NCI-H524 treated with DMSO at 0.1 percent for 48 hours (cell line): ENCODE measurements around the gene SPIRE1.

ENCODE experiments used
- DNase-seq: peaks from one replicate; lab custom pipeline; 2025; lab: John Stamatoyannopoulos, UW

SPIRE1 gene

DNA sequence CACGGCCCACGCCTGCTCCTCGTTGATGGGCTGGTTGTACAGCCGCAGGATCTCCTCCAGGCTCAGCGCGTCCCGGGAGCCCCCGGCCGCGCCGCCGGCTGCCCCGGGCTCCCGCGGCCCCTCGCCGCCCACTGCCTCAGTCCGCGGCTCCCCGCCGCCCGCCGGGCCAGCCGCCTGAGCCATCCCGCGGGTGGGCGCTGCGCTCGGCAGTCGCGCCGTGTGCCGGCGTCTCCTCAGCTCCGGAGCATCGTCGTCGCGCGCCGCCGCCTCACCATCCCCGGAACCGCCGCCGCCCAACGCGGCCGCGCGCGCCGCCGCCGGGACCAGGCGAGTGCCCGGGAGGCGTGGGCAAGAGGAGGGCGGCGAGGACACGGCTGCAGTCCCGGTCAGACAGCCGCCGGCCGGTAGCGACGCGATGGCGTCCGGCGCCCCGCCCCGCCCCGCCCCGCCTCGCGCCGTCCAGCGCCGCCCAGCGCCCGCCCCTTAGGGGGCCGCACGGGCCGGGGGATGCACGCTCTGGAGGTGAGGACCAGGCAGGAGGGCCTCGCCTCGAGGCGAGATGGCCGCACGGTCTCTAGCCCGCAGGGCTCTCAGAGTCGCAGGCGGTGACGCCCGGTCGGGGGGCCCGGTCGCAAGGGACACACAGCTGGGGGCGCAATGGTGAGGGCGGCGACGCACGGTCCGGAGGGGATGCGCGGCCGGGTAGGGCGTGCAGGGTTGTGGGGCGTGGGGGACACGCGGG, at the start of gene SPIRE1:
Gene SPIRE1, minus strand, starts transcription at position 424 of the 742 bp plus-strand sequence. Its CDS starts 241 bp downstream, at position 183.
- DNase-seq: no peak

GRCh38 chr18:12703664-12704063, 45.8 kb upstream of the SPIRE1 start:
- DNase-seq: no peak

DNA sequence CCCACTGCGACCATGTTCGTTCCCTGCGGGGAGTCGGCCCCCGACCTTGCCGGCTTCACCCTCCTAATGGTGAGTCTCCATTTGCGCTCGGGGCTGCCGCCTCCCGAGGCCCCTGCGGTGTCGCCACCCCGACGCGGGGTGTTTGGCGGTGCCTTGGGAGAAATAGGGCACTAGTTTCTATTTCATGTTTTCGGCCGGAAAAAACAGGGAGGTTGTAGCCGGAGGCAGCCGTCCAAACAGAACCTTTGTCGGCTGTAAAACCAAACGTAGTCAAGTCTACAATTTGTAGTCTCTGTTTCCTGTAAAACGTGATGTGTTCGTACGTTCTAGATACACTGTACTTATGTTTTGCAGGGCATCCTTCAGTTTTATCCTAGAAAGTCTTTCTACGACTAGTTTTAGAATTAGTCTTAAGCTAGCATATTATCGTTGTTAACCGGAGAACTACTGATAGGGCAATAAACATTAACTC, 45.2 kb upstream of the SPIRE1 start:
- no peak for DNase-seq

DNA sequence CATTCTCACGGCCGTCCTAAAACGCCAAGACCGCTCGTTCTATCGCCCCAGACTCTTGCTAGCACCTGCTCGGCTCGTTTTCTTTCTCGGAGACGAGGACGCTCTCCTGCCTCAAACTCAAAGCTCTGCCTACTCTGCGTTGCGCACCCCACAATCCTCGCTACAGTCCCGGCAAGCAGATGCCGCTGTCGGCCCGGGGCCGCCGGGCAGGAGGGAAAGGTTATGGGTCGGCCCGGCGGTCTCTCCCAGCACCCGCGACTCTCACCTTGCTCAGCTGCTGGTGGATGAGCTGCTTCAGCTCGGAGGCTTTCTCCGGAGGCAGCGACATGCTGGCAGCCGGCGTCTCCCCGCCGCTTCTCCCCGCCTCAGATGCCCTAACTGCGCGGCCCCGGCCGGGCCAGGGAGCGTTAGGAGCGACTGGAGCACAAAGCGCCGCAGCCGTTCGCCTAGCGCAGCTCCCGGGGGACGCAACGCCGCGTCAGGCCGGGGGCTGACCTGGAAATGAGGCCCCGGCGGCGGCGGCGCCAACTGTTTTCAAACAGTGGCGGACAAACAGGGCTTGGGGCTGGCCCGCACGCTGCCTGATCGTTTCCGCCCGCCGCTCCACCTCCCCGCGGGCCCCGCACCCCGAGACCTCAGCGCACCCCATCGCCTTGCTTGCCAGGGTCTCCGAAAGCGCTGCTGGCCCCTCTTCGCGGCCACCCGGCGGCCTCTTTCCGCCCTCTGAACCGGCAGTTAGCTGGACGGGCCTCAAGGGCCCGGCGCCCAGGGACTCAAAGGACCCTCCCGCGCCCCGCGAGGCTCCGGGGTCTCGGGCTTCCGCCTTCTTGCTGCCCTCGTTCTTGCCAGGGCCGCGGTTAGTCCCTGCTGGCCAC, 44.6 kb upstream of the SPIRE1 start, which contains the start of the genes CEP76 and PSMG2:
Gene CEP76, minus strand, starts transcription at position 503 of the 875 bp plus-strand sequence. Its CDS starts 175 bp downstream, at position 328.
Gene PSMG2, plus strand, starts transcription at position 822 of the 875 bp plus-strand sequence. CDS start 66 bp downstream, outside the sequence.
- peak; percentile 22 for DNase-seq

DNA sequence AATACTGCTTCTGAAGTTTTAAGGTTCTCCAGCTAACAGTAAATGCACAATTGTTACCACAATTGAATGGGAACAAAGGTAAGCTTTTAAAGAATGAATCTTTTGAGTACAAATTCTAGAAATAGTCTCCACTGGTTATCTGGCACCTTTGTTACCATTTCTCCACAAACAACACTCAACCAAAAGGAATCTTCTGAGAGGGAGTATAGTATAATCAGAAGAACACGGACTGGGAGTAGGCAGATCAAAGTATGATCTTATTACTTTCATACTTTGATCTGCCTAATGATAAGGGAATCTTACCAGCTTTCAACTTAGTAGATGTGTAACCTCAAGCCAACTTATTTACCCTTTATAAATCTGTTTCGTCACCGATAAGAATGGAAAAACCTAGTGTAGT, 43.3 kb upstream of the SPIRE1 start:
- no peak for DNase-seq

- no peak for DNase-seq
Measured at GRCh38 chr18:12699747-12700146, 41.8 kb upstream of the SPIRE1 start.

GRCh38 chr18:12694032-12694431, 36.1 kb upstream of the SPIRE1 start:
- DNase-seq: no peak

DNA sequence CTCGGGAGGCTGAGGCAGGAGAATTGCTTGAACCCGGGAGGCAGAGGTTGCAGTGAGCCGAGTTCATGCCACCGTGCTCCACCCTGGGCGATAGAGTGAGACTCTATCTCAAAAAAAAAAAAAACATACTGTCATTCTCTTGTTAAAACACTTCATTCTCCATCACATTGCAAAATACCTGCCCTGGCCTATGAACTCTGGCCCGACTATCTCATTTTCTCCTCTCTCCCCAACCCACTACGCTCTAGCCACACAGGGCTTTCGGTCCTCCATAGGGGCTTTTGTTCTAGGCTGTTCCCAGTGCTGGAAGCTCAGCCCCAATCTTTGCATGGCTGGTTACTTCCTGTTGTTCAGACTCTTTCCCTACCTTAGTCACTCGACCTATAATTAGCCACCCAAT, 34.3 kb upstream of the SPIRE1 start:
- DNase-seq: no peak

- no peak for DNase-seq
Measured at GRCh38 chr18:12689256-12689850, 31.4 kb upstream of the SPIRE1 start.

DNA sequence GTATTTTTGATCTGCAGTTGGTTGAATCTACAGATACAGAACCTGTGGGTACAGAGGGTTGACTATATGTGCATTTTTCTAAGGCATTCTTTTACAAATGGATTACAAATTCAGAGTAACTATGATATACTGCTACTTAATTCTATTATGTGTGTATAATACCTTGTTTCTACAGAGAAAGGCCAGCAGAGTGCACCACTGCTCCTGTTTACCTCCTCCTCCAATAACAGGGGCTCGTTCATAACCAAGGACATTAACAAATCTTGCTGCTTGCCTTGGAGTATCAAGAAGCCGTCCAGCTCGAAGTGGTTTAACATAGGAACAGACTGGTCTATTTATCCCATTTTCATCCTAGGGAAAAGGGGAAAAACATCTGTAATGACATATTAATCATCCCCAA, 28.2 kb upstream of the SPIRE1 start:
- no peak for DNase-seq

- no peak for DNase-seq
Measured at GRCh38 chr18:12679183-12679786, 21.4 kb upstream of the SPIRE1 start.

DNA sequence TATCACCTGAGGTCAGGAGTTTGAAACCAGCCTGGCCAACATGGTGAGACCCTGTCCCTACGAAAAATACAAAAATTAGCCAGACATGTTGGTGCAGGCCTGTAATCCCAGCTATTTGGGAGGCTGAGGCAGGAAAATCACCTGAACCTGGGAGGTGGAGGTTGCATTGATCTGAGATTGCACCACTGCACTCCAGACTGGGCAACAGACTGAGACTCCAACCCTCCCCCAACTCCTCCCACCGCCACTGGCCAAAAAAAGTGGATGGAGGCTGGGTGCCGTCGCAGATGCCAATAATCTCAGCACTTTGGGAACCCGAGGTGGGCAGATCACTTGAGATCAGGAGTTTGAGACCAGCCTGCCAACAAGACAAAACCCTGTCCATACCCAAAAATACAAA, 10.1 kb upstream of the SPIRE1 start:
- no peak for DNase-seq

GRCh38 chr18:12659904-12660605, 2.1 kb upstream of the SPIRE1 start:
- peak; percentile 14 for DNase-seq

- no peak for DNase-seq
Measured at GRCh38 chr18:12658426-12659138, 675 bp upstream of the SPIRE1 start.

- DNase-seq: no peak
Measured at GRCh38 chr18:12656938-12657683, 796 bp downstream of the SPIRE1 start.

DNA sequence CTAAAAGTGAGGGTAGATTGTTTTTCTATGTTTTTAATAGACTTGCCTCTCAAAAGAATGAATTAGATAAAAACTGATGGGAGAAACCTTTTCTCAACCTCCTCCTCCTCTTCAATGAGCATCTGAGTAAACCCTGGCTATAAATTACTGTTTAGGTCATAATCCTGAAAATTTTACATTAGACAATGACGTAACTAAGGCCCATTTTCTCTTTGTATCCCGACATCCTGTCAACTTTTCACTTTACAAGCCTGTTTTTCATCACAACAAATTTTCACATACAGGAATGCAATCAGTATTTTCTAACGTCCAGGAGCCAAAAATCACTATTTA, 1.3 kb downstream of the SPIRE1 start:
- DNase-seq: no peak

- no peak for DNase-seq
Measured at GRCh38 chr18:12654971-12655370, 2.9 kb downstream of the SPIRE1 start.

DNA sequence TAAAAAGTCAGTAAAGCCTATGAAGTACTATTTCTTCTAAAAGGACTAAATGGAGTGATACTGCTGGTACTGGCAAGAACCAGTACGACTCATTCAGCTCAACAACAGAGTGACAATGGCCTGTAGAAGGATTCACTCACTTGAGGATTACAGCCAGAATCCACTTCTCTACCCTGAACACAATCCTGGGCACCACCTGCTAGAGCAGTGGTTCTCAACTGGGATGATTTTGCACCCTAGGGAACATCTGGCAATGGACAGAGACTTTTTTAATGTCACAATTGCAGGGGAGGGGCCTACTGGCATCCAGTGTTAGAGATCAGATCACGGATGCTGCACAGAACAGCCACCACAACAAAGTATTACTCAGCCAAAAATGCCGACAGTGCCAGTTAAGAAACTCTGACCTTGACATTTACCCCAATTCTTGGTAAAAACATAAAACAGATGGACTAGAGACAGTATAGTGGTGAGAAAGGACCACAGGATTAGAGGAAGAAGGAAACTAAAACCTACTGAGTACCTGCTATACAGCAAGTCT, 5.0 kb downstream of the SPIRE1 start:
- peak; percentile 91 for DNase-seq

DNA sequence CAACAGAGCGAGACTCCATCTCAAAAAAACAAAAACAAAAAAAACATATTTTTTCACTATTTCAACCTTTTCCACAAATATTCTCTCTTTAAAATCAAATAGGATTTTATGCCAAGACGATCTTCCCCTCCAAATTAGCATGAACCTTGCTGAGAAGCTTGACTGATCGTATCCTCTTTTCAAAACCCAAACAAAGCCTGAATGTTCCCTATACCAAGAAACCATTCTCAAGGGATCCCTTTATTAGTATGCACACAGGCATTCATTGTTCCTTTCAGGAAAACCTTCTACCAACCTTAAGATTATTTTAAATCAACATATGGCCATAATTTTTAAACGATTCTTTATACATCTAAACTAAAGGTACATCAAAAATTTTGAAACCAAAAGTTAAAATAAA, 6.3 kb downstream of the SPIRE1 start:
- DNase-seq: no peak

DNA sequence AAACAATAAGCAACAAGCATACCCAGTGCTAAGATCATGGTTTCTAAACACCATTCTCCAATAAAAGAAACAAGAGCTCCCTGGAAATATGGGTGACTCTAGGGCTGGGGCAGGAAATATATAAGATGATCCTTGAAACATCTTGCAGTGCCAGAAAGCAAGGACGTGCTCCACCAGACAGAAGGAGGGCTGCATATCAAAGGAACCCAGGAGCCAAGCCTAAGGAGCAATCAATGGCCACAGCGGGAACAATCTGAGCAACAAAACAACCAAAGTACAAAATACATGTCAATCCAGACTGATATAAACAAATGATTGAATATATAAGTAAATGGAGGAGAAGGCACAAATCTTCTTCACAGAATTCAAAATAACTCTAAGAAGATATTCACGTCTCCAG, 10.1 kb downstream of the SPIRE1 start:
- no peak for DNase-seq
